Stomach (tissue), 4 donors: ENCODE data around the gene FHAD1.

ENCODE experiments used
- CTCF ChIP-seq, 7 experiments: fragments of 450-650 bp in 4 of 7; fragments of 200-600 bp in 3 of 7; sonication (generic) in 3 of 7; IDR thresholded peaks; one replicate each; pipeline ENCODE4 v1.5.1; 2016 to 2019; ENCODE audit warnings: antibody characterized with exemption in 7 of 7, control low read depth in 2 of 7, mild to moderate bottlenecking in 1 of 7
- EP300 ChIP-seq: sonication (generic); formaldehyde crosslinking; IDR thresholded peaks from one replicate; pipeline ENCODE4 v1.6.1; 2017; ENCODE audit warnings: antibody characterized with exemption
- POLR2A ChIP-seq, 4 donors: fragments of 450-650 bp; IDR thresholded peaks; one replicate each; pipeline ENCODE4 v1.6.1; 2016; ENCODE audit warnings: antibody characterized with exemption in 4 of 4, control low read depth in 2 of 4, mild to moderate bottlenecking in 1 of 4, moderate library complexity in 1 of 4
- POLR2AphosphoS5 ChIP-seq, 3 donors: sonication (generic); formaldehyde crosslinking; IDR thresholded peaks; one replicate each; pipeline ENCODE4 v1.6.1; 2016; ENCODE audit warnings: antibody characterized with exemption in 3 of 3

DNA sequence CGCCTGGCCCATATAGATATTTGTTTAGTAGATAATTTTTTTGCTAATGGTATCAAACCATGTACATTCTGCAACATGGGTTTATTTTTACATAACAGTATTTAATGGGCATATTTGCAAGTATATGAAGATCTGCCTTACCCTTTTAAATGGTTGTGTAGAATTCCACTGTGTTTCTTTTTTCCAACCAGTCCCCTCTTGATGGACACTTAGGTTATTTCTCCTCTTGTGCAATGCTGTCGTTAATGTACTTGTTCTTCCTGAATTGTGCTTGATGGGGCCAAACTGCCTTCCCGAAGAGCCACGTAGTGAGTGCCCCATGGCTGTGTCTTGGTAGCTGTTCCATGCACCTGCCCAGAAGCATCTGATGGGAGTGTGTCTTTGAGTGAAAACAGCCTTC is 123.2 kb downstream of the FHAD1 start:
- TF ChIP-seq CTCF (IDR thresholded peaks at IDR 0.05) (no peak), POLR2AphosphoS5 (IDR thresholded peaks at IDR 0.05) (no peak), POLR2A (IDR thresholded peaks at IDR 0.05) (no peak), EP300 (no peak)
